ENCODE measurements around the gene PLCG1. TPM values are rescaled to one million over a fixed set of nuclear protein-coding genes. Genes with fewer than 3 reads are reported as not detected.

The PLCG1 gene
- 38.0 and 56.4 TPM in 2 replicates for total RNA-seq (ENCODE audit: low replicate concordance)

DNA sequence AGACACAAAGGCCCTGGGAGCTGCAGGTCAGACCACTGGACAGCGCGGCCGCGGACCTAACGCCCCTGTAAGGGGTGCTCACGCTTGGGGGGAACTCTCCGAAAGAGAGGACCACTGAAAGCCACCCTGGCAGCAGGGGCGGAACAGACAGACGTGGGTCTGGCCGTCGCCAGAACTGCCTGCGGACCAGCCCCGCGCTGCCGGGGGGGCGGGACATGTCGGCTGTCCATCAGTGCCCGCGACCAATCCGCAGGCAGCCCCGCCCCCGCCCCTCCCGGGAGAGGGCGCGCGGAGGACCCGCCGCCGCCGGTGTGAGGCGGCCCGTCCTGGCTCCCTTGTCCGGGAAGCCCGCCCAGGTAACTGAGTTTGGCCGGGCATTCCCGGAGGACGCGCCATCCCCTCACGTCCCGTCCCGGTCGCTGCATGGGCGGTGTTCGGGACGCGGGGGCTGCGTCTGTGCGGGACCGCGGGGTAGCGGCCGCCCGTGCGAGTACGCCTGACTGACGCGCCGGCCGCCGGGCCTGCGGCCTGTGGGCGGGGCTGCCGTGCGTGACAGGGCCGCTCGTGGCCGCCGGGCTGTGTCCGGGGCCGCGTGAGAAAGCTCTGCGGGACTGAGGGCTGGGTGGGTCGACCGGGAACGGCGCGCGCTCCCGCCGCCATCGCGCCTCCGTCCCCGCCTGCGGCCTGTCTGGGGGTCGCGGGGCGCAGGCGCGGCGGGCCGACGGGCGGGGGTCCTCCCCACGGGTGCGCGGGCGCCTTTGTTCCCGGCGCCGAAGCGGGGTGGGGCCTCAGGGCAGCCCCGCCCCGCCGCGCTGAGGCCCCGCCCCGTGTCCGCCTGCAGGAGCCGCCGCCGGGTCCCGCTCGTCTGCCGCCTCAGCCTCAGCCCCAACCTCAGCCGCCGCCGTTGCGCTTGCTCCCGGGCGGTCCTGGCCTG lies at the start of gene PLCG1:
PLCG1 (plus strand) TSS at position 864 of the 934 bp plus-strand sequence. CDS start 99 bp downstream, outside the sequence.
- peak; percentile 68 for DNase-seq (ENCODE audit: low read depth)
- H3K4me3 ChIP-seq (ENCODE audit: low read depth, low read length), result peak within 1 kb of the TSS; percentile 81
- TF ChIP-seq CTCF (IDR thresholded peaks at IDR 0.05; ENCODE audit: insufficient read depth, low read length), result no peak

- TF ChIP-seq CTCF (IDR thresholded peaks at IDR 0.05; ENCODE audit: insufficient read depth, low read length), result no peak
- no peak overlapping the region for H3K4me3 ChIP-seq (ENCODE audit: low read depth, low read length)
- DNase-seq (ENCODE audit: low read depth), result no peak
Measured at GRCh38 chr20:41087777-41088176, 49.6 kb upstream of the PLCG1 start.

- no peak for TF ChIP-seq CTCF (IDR thresholded peaks at IDR 0.05; ENCODE audit: insufficient read depth, low read length)
- H3K4me3 ChIP-seq (ENCODE audit: low read depth, low read length), result no peak overlapping the region
- no peak for DNase-seq (ENCODE audit: low read depth)
Measured at GRCh38 chr20:41089555-41089954, 47.8 kb upstream of the PLCG1 start.

DNA sequence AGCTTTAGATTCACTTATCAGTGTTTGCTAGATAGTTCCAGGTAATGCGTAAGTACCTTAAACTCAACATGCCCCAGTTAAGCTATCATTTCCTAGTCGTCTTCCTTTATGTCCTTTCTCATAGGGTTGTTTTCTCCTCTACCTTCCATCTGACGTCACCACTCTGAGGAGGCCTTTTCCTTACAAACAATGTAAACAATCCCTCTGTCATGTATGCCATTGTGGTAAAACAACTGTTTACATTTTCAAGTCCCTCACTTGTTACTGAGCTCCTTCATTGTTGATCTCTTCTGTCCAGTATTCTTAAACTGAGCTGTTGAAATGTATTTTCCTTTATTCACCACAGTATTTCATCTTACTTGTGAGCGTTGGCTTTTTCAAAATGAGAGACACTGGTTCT lies 45.4 kb upstream of the PLCG1 start:
- TF ChIP-seq CTCF (IDR thresholded peaks at IDR 0.05; ENCODE audit: insufficient read depth, low read length), result no peak
- H3K4me3 ChIP-seq (ENCODE audit: low read depth, low read length), result no peak overlapping the region
- no peak for DNase-seq (ENCODE audit: low read depth)

- TF ChIP-seq CTCF (IDR thresholded peaks at IDR 0.05; ENCODE audit: insufficient read depth, low read length), result no peak
- H3K4me3 ChIP-seq (ENCODE audit: low read depth, low read length), result no peak overlapping the region
- DNase-seq (ENCODE audit: low read depth), result peak; percentile 53
Measured at GRCh38 chr20:41094353-41095055, 42.8 kb upstream of the PLCG1 start.

DNA sequence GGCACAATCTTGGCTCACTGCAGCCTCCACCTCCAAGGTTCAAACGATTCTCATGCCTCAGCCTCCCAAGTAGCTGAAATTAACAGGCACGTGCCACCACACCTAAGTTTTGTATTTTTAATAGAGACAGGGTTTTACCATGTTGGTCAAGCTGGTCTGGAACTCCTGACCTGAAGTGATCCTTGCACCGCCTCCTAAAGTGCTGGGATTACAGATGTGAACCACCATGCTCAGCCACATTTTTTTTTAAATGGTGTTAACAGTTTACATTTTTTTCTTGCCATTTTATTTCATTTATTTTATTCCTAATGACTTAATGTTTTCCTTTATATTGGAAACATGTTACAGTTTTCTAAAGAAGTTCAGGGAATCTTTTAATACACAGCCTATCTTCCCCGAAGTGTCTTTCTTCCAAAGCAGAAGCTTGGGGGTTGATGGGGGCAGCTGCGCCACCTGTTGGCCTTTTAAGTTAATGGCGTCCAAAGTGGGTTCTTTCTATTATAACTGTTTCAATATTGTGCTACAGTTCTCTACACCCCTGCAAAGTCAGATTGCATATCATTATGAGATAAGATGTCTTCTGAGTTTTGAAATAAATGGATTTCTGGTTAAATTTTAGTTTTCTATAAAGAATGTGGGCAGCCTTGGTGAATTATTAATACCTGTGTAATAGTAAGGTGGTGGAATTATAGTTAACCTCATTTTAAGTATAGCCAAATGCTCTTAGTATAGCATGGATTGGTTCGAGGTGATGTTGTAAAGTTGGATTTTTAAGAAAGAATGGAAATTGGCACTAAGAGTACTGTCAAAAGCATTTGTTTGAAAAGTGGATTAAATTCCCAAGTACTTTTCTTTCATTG lies 42.0 kb upstream of the PLCG1 start:
- H3K4me3 ChIP-seq (ENCODE audit: low read depth, low read length), result no peak overlapping the region
- peak; percentile 82 for TF ChIP-seq CTCF (IDR thresholded peaks at IDR 0.05; ENCODE audit: insufficient read depth, low read length)
- DNase-seq (ENCODE audit: low read depth), result peak; percentile 77
